ENCODE data around the gene SPEG.

SPEG gene

DNA sequence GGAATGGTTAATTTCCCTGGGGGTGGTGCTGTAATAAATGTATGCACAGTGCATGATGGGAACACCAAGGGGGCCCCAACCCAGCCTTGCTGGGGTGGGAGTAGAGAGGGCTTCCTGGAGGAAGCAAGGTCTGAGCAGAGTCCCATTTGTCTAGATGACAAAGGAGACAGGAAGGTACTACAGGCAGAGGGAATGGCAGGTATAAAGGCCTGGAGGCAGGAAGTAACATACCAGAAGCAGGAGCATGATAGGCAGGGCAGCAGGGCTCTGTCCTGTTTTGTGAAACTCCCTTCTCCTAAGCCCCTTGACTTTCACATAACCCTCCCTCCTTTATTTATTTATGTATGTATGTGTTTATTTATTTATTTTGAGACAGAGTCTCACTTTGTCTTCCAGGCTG lies 68.0 kb downstream of the SPEG start:
- Mint-ChIP-seq H3K4me1 (ENCODE audit: low read depth in 2 of 2) (peaks cover 27 to 29% of the 10 kb centered on the region in 2 donors), H3K27ac (no peak overlapping the region), H3K36me3 (ENCODE audit: insufficient read depth) (peaks cover 24% of the 10 kb centered on the region), H3K4me3 (no peak overlapping the region), H3K27me3 (peaks cover 0 to 19% of the 10 kb centered on the region in 2 donors), H3K9me3 (no peaks in the 10 kb centered on the region)
- ATAC-seq (replicated peaks) = no peak
- no peak for DNase-seq

DNA sequence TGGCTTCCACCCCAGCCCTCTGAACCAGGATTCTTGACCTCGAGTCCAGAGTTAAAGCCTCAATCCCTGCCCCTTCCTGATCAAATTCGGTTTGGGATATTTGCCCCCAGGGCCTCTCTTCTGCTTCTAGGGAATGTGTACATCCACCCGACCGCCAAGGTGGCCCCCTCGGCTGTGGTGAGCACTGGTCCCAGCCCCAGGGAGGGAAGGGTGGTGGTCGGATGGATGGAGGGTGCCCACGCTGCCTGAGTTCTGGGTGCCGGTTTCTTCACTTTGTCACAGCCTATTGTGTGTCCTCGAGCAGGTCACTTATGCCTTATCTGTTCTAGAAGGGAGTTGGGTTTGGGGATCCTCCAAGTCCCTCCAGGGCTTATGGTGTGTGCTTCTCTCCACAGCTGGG lies 70.9 kb downstream of the SPEG start:
- Mint-ChIP-seq H3K4me3 (no peak overlapping the region), H3K9me3 (no peaks in the 10 kb centered on the region), H3K36me3 (ENCODE audit: insufficient read depth) (peaks cover 21% of the 10 kb centered on the region), H3K27ac (no peak overlapping the region), H3K27me3 (peaks cover 19 to 32% of the 10 kb centered on the region in 2 donors), H3K4me1 (ENCODE audit: low read depth in 2 of 2) (peaks cover 15% of the 10 kb centered on the region in 2 donors)
- ATAC-seq (replicated peaks) (no peak), DNase-seq (no peak)

DNA sequence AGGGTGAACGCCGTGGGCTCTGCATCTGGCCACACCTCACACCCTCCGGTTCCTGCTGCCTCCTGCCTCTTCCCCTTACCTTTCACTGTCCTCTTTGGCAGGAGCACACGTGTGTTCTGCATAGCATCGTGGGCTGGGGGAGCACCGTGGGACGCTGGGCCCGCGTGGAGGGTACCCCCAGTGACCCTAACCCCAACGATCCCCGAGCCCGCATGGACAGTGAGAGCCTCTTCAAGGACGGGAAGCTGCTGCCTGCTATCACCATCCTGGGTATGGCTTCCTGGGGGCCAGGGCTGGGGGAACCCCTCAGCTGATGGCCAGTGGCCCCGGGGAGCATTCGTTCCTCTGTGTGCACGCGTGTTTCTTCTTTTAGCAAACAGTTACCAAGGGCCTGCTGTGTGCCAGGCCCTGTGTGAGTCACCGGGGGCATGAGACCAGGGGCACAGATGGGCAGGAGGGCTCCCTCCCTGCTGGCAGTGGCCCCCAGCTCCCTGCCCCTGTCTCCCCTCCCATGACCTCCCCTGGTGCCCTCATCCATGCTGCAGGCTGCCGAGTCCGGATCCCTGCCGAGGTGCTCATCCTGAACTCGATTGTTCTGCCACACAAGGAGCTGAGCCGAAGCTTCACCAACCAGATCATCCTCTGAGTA lies 71.6 kb downstream of the SPEG start:
- Mint-ChIP-seq H3K36me3 (ENCODE audit: insufficient read depth) (peaks cover 21% of the 10 kb centered on the region), H3K9me3 (no peaks in the 10 kb centered on the region), H3K27me3 (peaks cover 25 to 39% of the 10 kb centered on the region in 2 donors), H3K4me3 (no peak overlapping the region), H3K4me1 (ENCODE audit: low read depth in 2 of 2) (peaks cover 15% of the 10 kb centered on the region in 2 donors), H3K27ac (no peak overlapping the region)
- no peak for DNase-seq
- ATAC-seq (replicated peaks) = no peak

DNA sequence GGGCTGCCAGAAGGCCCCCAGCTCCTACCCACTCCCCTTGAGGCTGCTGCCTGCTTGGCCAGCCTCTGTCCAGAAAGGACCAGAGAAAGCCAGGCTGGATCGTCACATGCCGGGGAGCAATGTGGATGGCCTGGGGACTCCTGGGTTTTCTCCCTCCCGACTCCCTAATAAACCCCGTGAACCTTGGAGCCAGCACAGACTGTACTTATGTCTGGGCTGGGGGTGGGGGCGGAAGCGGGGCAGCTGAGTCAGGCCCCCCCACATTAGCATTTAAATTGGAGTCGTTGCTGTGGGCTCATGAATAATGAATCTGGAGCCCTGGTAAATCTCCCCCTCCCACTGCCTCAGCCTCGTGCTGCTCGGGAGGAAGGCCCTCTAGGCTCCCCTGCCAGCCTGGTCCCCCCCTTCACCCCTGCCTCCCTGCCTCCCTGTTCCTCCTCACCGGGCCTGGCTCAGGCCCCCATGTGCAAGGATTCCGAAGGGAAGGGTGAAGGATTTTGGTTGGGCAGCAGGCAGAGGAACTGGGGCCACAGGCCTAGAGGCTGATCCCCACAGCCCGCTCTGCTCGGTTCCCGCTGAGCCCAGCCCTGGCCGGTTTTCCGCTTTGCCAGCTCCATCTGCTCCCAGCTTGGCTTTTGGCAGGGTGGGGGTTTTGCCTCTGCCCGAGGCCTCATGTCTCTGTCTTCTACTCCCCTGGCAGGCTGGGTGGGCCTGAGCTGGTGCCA lies 72.3 kb downstream of the SPEG start:
- Mint-ChIP-seq H3K4me1 (ENCODE audit: low read depth in 2 of 2) (peaks cover 13 to 14% of the 10 kb centered on the region in 2 donors), H3K9me3 (no peaks in the 10 kb centered on the region), H3K4me3 (no peak overlapping the region), H3K27me3 (peaks cover 32 to 45% of the 10 kb centered on the region in 2 donors), H3K36me3 (ENCODE audit: insufficient read depth) (peaks cover 21% of the 10 kb centered on the region), H3K27ac (no peak overlapping the region)
- no peak for DNase-seq
- ATAC-seq (replicated peaks) = no peak

DNA sequence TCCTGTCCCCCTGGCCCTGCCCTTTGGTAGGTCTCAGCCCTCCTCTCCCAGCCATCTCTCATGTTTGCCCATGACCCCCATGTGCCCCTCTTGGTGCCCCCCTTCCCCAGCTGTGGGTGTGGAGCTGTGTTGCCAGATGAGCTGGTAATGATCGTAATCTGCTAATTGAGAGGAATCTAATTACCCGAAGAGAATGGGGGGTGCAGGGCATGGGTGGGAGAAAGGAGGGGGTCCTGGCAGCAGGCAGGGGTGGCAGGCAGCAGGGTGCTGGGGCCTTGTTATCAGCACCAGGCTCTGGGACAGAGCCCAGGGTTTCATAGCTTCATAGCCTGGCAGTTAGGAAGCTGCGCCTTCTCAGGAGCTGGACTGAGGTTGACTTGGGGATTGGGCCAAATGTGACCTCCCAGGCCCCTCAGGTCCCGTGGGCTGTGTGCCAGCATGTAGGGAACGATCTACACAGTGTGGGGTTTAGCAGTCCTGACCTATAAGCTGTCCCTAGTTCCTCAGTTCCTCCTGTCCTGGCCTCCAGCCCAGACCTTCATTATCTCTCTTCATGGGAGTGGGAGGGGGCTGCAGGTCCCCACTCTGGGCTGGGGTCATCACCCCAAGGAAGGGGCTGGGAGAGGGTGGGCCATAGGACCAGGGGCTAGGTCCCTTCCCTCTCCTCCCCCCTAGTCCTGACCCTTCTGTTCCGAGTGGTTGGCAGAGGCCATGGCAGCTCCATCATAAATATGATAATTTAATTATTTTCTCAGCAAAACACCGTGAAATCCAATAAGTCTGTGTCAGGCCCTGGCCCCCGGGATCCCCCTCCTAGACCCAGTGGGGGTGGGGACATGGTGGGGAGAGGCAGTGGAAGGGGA lies 73.2 kb downstream of the SPEG start:
- Mint-ChIP-seq H3K4me1 (ENCODE audit: low read depth in 2 of 2) (peaks cover 13 to 14% of the 10 kb centered on the region in 2 donors), H3K27ac (peak overlapping the region in 1 of 2 donors; percentile 17), H3K36me3 (ENCODE audit: insufficient read depth) (peaks cover 21% of the 10 kb centered on the region), H3K9me3 (no peaks in the 10 kb centered on the region), H3K4me3 (no peak overlapping the region), H3K27me3 (peaks cover 40 to 54% of the 10 kb centered on the region in 2 donors)
- no peak for ATAC-seq (replicated peaks)
- no peak for DNase-seq

DNA sequence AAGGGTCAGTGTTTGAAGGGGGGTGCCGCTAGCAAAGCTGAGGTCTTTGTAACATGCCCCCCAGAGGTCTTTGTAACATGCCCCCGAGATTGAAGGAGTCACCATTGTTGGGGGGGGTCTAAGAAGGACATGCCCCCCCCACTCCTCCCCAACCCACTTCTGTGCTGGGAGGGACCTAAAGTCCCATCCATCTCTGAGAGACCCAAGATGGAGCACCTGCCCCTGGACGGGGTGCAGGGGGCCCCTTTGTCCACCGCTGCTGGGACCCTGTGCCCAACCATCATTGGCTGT lies 73.7 kb downstream of the SPEG start:
- ATAC-seq (replicated peaks) (no peak), DNase-seq (no peak)
- H3K27ac Mint-ChIP-seq = peak overlapping the region in 1 of 2 donors; percentile 17
- H3K27me3 Mint-ChIP-seq = peaks cover 46 to 60% of the 10 kb centered on the region in 2 donors
- H3K4me1 Mint-ChIP-seq (ENCODE audit: low read depth in 2 of 2) = peaks cover 17 to 19% of the 10 kb centered on the region in 2 donors
- no peaks in the 10 kb centered on the region for H3K9me3 Mint-ChIP-seq
- H3K36me3 Mint-ChIP-seq (ENCODE audit: insufficient read depth) = peaks cover 21% of the 10 kb centered on the region
- no peak overlapping the region for H3K4me3 Mint-ChIP-seq

DNA sequence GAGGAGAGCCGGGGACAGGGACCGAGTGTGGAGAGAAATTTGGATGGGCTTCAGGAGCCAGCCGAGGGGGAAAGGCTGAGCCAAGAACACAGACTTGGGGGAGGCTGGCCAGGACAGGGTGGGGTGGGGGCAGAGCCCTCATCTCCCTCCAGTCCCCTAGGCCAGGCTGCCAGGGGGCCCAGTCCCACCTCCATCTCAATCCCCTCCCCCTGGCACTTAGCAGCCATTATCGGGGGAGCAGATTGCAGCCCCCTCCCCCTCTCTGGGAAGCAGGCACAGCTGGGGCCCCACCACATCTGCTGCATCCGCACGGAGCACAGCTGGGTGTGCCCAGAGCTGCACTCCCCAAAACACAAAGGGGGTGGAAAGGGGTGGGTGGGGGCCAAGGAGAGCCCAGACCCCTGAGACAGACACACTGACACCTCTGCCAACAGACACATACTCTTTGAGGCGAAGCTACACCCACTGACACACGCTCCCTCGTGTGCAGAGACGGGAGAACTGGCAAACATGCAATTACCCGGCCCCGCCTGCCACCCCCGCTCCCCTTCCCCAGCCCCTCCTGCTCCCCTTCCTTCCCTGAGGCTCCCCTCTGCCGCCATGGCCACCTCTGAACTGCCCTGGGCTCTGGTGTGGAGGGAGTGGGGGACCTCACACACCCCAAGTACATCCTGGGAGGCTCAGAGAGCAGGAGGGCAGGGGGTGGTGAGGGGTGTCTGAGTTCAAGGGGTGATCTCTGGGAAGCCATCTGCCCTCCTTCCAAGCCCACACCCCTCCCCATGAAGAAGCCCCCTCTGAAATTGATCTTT lies 74.5 kb downstream of the SPEG start:
- peak; percentile 36 for ATAC-seq (replicated peaks)

DNA sequence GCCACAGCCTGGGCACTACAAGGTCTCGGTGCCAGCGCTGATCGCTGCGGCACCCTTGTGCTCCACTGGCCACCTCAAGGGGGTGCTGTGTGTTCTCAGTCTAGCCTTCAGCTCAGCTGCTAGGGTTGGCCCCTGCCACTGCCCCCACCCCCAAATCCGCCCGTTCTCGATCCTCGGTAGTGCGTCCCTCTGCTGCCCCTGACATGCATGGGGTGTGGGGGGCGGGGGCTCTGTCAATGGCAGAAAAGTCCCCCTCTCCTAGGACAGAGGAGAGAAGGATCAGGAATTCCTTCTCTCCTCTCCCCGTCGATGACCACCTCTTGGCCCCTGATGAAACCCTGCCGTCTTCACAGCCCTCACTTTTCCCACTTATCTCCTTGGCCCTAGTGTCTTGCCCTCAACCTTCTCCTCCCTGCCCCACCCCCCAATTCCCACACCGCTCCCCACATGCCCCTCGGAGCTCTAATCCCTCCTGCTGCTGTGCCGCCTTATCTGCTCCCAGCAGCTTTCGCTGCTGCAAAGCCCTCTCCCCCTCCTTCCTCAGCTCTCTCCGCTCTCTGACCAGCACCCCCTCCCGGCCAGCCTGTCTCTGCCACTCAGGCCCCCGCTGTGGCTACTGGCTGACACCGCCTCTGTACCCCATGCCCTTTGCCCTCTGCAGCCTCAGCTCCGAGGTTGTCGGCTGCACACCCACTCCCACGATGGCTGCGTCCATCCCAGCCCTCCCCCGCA lies 75.3 kb downstream of the SPEG start:
- Mint-ChIP-seq H3K9me3 (no peaks in the 10 kb centered on the region), H3K4me1 (ENCODE audit: low read depth in 2 of 2) (peaks cover 26 to 27% of the 10 kb centered on the region in 2 donors), H3K27me3 (peaks cover 58 to 75% of the 10 kb centered on the region in 2 donors), H3K4me3 (peak overlapping the region; percentile 63 to 67), H3K36me3 (ENCODE audit: insufficient read depth) (peaks cover 16% of the 10 kb centered on the region), H3K27ac (no peak overlapping the region)
- DNase-seq = peak; percentile 39 to 47 (median 44)
- ATAC-seq (replicated peaks) = peak; percentile 90

More for the DNA sequence above, 74.5 kb downstream of the SPEG start:
- Mint-ChIP-seq H3K27ac (no peak overlapping the region), H3K27me3 (peaks cover 53 to 68% of the 10 kb centered on the region in 2 donors), H3K4me1 (ENCODE audit: low read depth in 2 of 2) (peaks cover 24 to 25% of the 10 kb centered on the region in 2 donors), H3K9me3 (no peaks in the 10 kb centered on the region), H3K36me3 (ENCODE audit: insufficient read depth) (peaks cover 19% of the 10 kb centered on the region), H3K4me3 (peak overlapping the region; percentile 63 to 67)
- DNase-seq = no peak

DNA sequence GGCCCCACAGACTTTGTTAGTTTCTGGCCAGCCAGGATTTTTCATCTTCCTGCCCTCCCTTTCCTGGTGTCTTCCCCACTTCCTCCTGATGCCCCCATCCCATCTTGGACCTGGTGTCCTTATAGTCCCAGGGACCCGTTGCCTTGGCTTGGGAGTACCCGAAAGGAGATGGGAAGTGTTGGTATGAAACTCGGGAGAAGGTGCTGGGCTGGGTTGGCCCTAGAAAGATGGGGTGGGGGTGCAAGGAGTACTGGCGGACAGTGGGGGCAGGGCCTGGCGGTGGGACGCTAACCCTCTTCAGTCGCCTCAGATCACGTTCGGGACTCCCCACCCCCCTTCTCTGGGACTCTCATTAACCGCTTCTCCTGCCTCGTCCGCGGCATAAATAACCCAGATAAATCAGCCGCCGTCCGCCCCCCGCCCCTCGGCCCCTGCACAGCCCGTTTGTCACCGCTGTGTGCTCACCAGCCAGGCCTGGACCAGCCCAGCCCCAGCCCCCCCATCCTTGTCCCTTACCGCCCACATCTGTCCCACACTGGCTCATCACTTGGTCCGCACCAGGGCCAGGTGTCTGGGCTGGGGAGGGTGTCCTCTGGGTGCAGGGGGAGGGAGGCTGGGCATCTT lies 76.0 kb downstream of the SPEG start:
- Mint-ChIP-seq H3K4me1 (ENCODE audit: low read depth in 2 of 2) (peaks cover 26 to 27% of the 10 kb centered on the region in 2 donors), H3K27ac (no peak overlapping the region), H3K36me3 (ENCODE audit: insufficient read depth) (peaks cover 13% of the 10 kb centered on the region), H3K9me3 (no peaks in the 10 kb centered on the region), H3K27me3 (peaks cover 65 to 82% of the 10 kb centered on the region in 2 donors), H3K4me3 (peak overlapping the region; percentile 63 to 67)
- no peak for DNase-seq
- ATAC-seq (replicated peaks) = no peak

DNA sequence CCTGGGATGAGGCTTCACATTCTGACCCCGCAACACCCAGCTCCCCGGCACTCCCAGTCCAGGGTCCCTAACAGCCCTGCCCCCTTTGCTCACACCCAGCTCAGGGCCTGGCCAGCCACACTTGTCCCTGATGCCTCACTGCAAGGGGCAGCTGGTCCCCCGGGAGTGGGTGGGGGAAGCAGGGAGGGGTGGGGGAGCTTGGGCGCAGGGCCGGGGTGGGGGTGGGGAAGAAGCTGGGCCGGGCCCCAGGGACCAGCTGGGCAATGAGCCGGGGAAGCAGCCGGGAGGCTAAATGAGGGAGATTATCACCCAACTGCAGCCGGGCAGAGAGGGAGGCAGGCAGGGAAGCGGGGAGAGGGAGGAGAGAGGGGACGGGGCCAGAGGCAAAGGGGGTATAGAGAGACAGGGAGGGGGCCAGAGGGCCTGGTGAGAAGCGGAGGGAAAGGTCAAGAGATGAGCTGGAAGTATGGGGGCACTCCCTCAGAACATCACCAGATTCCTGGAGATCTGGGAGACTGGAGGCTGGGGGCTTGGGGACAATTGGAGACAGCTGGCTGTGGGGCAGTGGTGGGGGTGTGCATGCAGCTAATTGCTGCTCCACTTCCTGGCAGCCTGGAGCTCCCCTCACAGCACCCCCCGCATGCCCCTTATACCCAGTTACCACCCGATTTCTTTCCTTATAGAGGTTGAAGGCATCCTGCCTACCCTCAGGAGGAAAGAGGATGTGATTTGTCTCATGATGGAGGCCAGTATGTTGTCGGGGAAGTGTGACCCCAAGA lies 77.1 kb downstream of the SPEG start:
- peaks cover 7% of the 10 kb centered on the region for H3K36me3 Mint-ChIP-seq (ENCODE audit: insufficient read depth)
- ATAC-seq (replicated peaks) (no peak), DNase-seq (no peak)
- H3K9me3 Mint-ChIP-seq = no peaks in the 10 kb centered on the region
- peaks cover 76 to 93% of the 10 kb centered on the region in 2 donors for H3K27me3 Mint-ChIP-seq
- no peak overlapping the region for H3K4me3 Mint-ChIP-seq
- peaks cover 27 to 29% of the 10 kb centered on the region in 2 donors for H3K4me1 Mint-ChIP-seq (ENCODE audit: low read depth in 2 of 2)
- H3K27ac Mint-ChIP-seq = no peak overlapping the region

DNA sequence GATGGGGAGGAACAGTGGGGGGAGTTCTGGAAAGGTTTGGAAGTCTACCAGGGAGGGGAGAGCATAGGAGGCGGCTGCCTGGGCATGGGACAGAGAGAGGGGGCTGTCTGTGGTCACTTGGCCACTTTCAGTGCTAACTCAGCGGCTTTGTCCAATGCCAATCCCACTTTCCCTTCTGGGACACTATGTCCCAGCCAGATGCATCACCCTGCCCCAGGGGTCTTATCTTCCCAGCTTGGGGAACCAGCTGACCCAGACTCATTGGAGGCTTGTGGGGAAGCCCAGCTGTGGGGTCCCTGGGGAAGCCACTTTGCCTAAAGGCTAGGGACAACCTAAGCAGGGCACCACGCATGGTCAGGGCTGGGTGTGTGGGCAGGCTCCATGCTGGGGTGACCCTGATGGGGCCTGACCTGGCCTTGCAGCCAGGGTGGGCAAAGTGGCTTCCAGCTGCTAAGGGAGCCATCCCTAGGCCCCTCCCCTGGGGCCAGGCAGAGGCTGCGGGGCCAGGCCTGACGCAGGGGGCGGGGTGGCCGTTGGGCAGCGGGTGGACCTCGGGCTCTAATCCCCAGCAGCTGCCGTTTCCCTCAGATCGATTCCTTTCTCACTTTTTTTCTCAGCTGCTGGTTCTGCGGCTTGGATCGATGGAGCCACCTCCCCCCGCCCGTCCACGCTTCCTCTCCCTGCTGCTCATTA lies 78.0 kb downstream of the SPEG start:
- Mint-ChIP-seq H3K4me3 (no peak overlapping the region), H3K9me3 (no peaks in the 10 kb centered on the region), H3K27me3 (peaks cover 86 to 95% of the 10 kb centered on the region in 2 donors), H3K36me3 (ENCODE audit: insufficient read depth) (peaks cover 2% of the 10 kb centered on the region), H3K27ac (no peak overlapping the region), H3K4me1 (ENCODE audit: low read depth in 2 of 2) (peaks cover 25 to 27% of the 10 kb centered on the region in 2 donors)
- DNase-seq (no peak), ATAC-seq (replicated peaks) (no peak)

Measured in effector memory CD8-positive, alpha-beta T cell (primary cell).